Measurements from ENCODE around the gene TAMALIN. TPM values are rescaled to one million over a fixed set of nuclear protein-coding genes. Genes with fewer than 3 reads are reported as not detected.

TAMALIN gene
- polyA plus RNA-seq, 1 donor from 2014 or later = 6.1 TPM

GRCh38 chr12:52037248-52037861, 30.6 kb downstream of the TAMALIN start:
- peak overlapping the region; percentile 37 for H3K27ac ChIP-seq (ENCODE audit: low read length)
- H3K79me2 ChIP-seq (replicated peaks; ENCODE audit: insufficient read depth, low read length) = no peaks in the 10 kb centered on the region
- H3K9ac ChIP-seq (ENCODE audit: low read length) = peak overlapping the region; percentile 90
- H3K4me3 ChIP-seq (ENCODE audit: low read length) = peak overlapping the region; percentile 86
- no peaks in the 10 kb centered on the region for H4K20me1 ChIP-seq (ENCODE audit: insufficient read depth)
- no peaks in the 10 kb centered on the region for H3K9me2 ChIP-seq (ENCODE audit: insufficient read depth, low read length)
- H3K9me3 ChIP-seq (ENCODE audit: low read length) = no peaks in the 10 kb centered on the region
- peak overlapping the region; percentile 59 for H3K4me2 ChIP-seq (ENCODE audit: low read length)
- no peaks in the 10 kb centered on the region for H3K27me3 ChIP-seq (ENCODE audit: insufficient read depth, low read depth, low read length)
- H3F3A ChIP-seq (ENCODE audit: insufficient read depth, low read length, poor library complexity, severe bottlenecking) = no peaks in the 10 kb centered on the region
- H3K36me3 ChIP-seq (ENCODE audit: insufficient read depth, low read length) = no peaks in the 10 kb centered on the region
- peak overlapping the region; percentile 40 for H2AFZ ChIP-seq (ENCODE audit: low read depth, low read length)
- no peak for TF ChIP-seq RAD21 (conservative IDR thresholded peaks at IDR 0.05)
- TF ChIP-seq MXI1 (conservative IDR thresholded peaks at IDR 0.05; ENCODE audit: poor library complexity, severe bottlenecking) = peak; percentile 31
- TF ChIP-seq, protein P1, sequence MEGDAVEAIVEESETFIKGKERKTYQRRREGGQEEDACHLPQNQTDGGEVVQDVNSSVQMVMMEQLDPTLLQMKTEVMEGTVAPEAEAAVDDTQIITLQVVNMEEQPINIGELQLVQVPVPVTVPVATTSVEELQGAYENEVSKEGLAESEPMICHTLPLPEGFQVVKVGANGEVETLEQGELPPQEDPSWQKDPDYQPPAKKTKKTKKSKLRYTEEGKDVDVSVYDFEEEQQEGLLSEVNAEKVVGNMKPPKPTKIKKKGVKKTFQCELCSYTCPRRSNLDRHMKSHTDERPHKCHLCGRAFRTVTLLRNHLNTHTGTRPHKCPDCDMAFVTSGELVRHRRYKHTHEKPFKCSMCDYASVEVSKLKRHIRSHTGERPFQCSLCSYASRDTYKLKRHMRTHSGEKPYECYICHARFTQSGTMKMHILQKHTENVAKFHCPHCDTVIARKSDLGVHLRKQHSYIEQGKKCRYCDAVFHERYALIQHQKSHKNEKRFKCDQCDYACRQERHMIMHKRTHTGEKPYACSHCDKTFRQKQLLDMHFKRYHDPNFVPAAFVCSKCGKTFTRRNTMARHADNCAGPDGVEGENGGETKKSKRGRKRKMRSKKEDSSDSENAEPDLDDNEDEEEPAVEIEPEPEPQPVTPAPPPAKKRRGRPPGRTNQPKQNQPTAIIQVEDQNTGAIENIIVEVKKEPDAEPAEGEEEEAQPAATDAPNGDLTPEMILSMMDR (IDR thresholded peaks at IDR 0.05; ENCODE audit: poor library complexity, severe bottlenecking) = peak; percentile 32
- TF ChIP-seq, protein P2, sequence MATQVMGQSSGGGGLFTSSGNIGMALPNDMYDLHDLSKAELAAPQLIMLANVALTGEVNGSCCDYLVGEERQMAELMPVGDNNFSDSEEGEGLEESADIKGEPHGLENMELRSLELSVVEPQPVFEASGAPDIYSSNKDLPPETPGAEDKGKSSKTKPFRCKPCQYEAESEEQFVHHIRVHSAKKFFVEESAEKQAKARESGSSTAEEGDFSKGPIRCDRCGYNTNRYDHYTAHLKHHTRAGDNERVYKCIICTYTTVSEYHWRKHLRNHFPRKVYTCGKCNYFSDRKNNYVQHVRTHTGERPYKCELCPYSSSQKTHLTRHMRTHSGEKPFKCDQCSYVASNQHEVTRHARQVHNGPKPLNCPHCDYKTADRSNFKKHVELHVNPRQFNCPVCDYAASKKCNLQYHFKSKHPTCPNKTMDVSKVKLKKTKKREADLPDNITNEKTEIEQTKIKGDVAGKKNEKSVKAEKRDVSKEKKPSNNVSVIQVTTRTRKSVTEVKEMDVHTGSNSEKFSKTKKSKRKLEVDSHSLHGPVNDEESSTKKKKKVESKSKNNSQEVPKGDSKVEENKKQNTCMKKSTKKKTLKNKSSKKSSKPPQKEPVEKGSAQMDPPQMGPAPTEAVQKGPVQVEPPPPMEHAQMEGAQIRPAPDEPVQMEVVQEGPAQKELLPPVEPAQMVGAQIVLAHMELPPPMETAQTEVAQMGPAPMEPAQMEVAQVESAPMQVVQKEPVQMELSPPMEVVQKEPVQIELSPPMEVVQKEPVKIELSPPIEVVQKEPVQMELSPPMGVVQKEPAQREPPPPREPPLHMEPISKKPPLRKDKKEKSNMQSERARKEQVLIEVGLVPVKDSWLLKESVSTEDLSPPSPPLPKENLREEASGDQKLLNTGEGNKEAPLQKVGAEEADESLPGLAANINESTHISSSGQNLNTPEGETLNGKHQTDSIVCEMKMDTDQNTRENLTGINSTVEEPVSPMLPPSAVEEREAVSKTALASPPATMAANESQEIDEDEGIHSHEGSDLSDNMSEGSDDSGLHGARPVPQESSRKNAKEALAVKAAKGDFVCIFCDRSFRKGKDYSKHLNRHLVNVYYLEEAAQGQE (IDR thresholded peaks at IDR 0.05; ENCODE audit: borderline replicate concordance) = peak; percentile 71
- TF ChIP-seq SMC3 (conservative IDR thresholded peaks at IDR 0.05; ENCODE audit: poor library complexity) = no peak
- TF ChIP-seq EP300 (conservative IDR thresholded peaks at IDR 0.05; ENCODE audit: poor library complexity, severe bottlenecking) = no peak
- TF ChIP-seq EZH2 (IDR thresholded peaks at IDR 0.05; ENCODE audit: borderline replicate concordance, insufficient read depth, low read length, poor library complexity, severe bottlenecking) = no peak
- peak; percentile 42 for TF ChIP-seq POLR2AphosphoS5 (IDR thresholded peaks at IDR 0.05)
- TF ChIP-seq TAF1 (IDR thresholded peaks at IDR 0.05; ENCODE audit: low read depth) = no peak

- Histone ChIP-seq H2AFZ (ENCODE audit: low read depth, low read length) (no peak overlapping the region), H3K27me3 (ENCODE audit: insufficient read depth, low read depth, low read length) (no peaks in the 10 kb centered on the region), H3K27ac (ENCODE audit: low read length) (no peak overlapping the region), H4K20me1 (ENCODE audit: insufficient read depth) (no peaks in the 10 kb centered on the region), H3K9ac (ENCODE audit: low read length) (peak overlapping the region; percentile 90), H3K9me2 (ENCODE audit: insufficient read depth, low read length) (no peaks in the 10 kb centered on the region), H3K36me3 (ENCODE audit: insufficient read depth, low read length) (no peaks in the 10 kb centered on the region), H3F3A (ENCODE audit: insufficient read depth, low read length, poor library complexity, severe bottlenecking) (no peaks in the 10 kb centered on the region), H3K4me2 (ENCODE audit: low read length) (no peak overlapping the region), H3K79me2 (replicated peaks; ENCODE audit: insufficient read depth, low read length) (no peaks in the 10 kb centered on the region), H3K4me3 (ENCODE audit: low read length) (peak overlapping the region; percentile 86), H3K9me3 (ENCODE audit: low read length) (no peaks in the 10 kb centered on the region)
- TF ChIP-seq EP300 (conservative IDR thresholded peaks at IDR 0.05; ENCODE audit: poor library complexity, severe bottlenecking) (no peak), TAF1 (IDR thresholded peaks at IDR 0.05; ENCODE audit: low read depth) (no peak), RAD21 (conservative IDR thresholded peaks at IDR 0.05) (no peak), EZH2 (IDR thresholded peaks at IDR 0.05; ENCODE audit: borderline replicate concordance, insufficient read depth, low read length, poor library complexity, severe bottlenecking) (no peak), POLR2AphosphoS5 (IDR thresholded peaks at IDR 0.05) (no peak), MXI1 (conservative IDR thresholded peaks at IDR 0.05; ENCODE audit: poor library complexity, severe bottlenecking) (no peak), SMC3 (conservative IDR thresholded peaks at IDR 0.05; ENCODE audit: poor library complexity) (no peak)
- TF ChIP-seq, protein P2 (IDR thresholded peaks at IDR 0.05; ENCODE audit: borderline replicate concordance) = no peak
- TF ChIP-seq, protein P1 (IDR thresholded peaks at IDR 0.05; ENCODE audit: poor library complexity, severe bottlenecking) = no peak
Observed at GRCh38 chr12:52038447-52038846, 31.7 kb downstream of the TAMALIN start.

All from neural cell (in vitro differentiated cells).